GM11168 (cell line): ENCODE results near the gene MIPEP.
"Not testable (repeated sequence)": the region's sequence is repeated elsewhere in the genome, so short reads cannot be mapped to it uniquely, and the experiment has no call there.

Experiments used
- in situ Hi-C: fragments of 300-500 bp; cut with MboI; formaldehyde crosslinking; loops from one replicate; pipeline ENCODE4 v1.12.0; 2022; ENCODE audit warnings: low sequenced_read_pairs; ENCODE audit not compliant: unreplicated experiment

MIPEP gene

DNA sequence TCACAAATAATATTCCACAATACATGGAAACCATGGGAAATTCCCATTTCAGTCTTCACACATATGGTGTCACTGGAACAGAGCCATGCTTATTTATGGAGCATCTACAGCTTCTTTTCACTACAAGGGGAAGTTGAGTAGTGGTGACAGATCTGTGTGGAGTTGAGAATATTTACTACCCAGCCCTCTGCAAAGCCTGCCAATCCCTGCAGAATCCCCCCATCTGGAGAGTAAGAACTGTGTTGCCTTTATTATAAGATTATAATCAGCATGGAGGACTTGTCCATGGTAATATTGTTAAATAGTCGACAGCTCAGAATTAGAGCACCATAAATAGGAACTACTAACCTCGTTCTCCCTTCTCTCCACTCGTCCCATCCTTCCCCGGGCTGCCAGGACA, 4.6 kb upstream of the MIPEP start:
- in situ Hi-C loops = loop anchor here (5.0 kb wide), 1 partner anchor 429 kb away; no protein-coding TSS in a partner anchor

DNA sequence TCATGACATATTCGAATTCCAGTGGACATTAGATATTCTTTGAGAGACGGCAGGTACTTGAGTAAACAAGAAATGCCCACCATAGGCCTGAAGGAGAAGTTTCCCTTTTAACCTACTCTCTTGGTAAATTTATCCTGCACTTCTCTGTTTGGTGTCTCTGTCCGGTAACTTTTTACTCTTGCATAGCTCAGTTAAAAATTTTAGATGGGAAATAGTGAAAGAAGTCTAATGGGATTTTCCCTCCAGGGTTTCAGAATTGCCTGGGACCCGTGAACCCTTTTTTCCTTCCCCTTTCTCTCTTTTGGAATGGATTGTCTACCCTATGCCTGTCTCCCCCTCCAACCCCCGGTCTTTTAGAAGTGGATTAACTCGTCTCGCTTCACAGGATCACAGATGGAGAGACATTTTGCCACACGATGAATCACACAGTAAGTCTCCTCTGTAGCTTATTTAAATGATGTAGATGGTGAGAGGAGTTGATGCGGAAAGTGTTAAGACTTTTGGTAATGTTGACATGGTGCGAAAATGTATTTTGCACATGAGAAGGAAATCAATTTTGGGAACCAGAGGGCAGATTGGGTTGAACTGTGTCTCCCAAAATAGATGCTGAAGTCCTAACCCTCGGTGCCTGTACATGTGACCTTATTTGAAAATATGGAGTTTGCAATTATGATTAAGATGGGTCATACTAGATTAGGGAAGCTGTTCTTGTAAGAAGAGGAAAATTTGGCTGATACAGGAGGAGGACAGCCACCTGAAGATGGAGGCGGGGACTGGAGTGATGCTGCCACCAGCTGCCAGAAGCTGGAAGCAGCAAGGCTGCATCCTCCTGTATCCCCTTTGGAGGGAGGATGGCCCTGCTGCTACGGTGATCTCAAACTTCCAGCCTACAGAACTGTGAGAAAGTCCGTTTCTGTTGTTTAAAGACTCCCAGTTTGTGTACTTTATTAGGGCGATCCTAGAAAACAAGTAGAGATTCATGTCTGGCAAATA, 711 bp upstream of the MIPEP start:
- in situ Hi-C loops = loop anchor here (5.0 kb wide), 1 partner anchor 432 kb away; no protein-coding TSS in a partner anchor

DNA sequence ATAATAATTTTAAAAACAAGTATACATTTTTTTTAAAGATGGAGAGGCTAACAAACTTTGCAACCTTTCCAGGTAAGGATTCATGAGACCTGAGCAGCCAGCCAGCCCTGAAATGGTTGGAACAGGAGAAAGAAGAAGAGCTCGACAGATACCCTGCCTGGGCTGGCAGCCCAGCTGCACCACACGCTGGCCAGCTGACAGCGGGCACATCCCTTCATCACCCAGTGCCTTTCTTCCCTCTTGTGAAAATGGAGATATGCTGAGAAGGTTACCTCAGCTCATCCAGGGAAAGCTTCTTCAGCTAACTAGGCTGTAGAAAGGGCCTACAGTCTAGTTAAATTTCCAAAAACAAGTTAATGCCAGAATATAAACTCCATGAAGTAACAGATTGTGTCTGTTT, 4.8 kb downstream of the MIPEP start:
- in situ Hi-C loops = not testable (repeated sequence)

DNA sequence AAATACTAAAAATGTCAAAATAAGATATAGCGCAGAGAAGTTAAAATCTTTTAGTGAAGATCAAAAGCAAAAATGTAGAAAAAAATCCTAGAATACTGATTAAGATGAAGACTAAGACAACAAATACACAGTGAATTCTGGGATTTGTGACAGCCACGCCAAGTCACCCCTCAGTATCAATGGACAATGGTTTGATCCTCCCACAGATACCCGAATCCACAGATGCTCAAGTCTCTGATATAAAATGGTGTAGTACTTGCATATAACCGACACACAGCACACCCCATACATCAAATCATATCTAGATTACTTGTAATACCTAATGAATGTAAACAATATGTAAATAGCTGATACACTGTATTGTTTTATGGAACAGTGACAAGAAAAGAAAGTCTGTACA, 5.9 kb downstream of the MIPEP start:
- in situ Hi-C loops = no loop called here

DNA sequence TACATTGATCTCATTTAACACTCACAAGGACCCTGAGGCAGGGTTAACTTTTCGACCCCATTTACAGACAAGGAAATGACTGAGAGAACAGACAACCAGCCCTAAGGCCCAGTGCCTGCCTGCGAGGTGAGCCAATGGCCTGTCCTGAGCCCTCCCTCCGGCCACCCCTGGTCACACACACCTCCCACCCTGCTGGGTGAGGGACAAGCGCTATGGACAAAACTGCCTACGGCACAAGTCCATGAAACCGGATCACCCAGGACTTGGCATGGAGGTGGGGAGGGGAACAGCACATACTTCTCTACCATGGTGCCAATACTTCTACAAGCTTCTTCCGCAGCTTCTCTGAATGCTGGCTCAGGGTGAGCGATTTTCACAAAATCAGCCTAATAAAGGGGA, 7.8 kb downstream of the MIPEP start:
- in situ Hi-C loops = not testable (repeated sequence)

DNA sequence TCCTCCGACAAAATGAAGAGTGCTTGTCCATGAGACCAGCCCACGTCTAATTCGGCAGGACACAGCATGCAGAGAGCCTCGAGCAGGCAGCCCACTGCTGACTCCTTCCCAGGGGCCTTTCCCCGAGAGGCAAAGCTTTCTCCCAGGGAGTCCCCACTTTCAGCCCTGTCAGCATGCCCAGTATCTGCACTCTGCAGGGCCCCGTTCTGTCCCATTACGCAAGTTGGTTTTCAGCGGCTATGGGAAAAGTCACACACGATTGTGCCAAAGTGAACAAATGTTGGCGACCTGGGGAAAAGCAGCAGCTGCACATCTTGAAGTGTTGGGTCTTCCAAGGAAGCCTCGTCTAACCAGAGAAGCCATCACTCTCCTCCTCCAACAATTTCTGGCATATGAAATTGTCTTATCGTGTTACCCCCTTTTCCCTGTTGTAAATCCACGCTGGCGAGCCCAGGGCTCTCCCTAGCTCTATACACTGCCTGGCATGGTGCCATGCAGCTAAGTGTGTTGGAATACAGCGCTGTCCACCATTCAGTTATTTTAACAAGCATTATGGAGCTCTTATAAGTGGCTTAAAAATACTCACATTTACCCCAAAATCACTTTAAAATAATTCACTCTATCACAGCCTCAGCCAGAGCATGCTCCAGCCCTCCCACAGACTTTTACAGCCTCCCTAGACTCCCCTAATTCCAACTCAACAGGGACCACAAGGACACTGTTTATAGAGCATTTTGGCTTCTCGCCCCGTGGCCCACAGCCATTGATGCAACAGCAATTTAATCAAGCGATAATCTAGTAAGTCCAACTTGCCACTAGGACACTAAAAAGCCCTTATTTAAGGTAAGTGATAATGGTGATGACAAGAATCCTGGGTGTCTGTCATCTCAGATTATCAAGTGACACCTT, 8.5 kb downstream of the MIPEP start:
- in situ Hi-C loops = not testable (repeated sequence)

DNA sequence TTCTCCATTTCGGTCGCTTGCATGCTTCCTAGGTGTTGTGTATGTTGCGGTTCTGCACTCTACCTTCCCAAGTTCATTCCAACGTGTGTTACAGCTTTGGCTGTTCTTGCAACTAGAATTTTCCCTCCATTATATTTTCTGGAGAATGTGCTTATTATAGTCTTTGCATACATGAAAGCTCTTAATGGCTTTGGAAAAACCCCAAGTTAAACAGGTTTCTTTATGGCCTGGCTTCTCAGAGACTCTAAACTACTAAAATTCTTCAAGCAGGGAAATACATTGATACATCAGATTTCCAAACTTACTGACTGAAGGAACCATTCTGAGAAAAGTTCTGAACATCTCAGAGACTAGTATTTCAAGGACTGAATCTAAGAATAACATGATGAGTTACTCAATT, 11.9 kb downstream of the MIPEP start:
- in situ Hi-C loops = loop anchor here (10.0 kb wide), 1 partner anchor 402 kb away; no protein-coding TSS in a partner anchor

DNA sequence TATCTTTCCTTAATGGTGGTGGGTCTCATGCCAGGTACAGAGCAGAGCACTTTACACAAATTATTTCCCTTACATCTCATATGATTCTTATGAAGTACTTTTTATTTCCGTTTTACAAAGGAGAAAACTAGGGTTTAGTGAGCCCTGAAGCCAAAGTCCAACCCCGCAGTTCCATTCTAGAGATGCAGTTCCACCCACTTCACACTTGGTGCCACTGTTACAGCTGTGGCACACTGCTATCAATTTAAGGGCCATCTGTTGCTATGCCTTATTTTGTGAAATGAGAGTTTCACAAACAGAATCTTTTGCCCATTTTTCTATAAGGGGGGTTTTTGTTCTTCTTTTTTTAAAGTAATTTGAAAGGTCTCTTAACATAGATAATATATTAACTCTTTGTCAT, 12.9 kb downstream of the MIPEP start:
- in situ Hi-C loops = loop anchor here (10.0 kb wide), 1 partner anchor 401 kb away; no protein-coding TSS in a partner anchor

DNA sequence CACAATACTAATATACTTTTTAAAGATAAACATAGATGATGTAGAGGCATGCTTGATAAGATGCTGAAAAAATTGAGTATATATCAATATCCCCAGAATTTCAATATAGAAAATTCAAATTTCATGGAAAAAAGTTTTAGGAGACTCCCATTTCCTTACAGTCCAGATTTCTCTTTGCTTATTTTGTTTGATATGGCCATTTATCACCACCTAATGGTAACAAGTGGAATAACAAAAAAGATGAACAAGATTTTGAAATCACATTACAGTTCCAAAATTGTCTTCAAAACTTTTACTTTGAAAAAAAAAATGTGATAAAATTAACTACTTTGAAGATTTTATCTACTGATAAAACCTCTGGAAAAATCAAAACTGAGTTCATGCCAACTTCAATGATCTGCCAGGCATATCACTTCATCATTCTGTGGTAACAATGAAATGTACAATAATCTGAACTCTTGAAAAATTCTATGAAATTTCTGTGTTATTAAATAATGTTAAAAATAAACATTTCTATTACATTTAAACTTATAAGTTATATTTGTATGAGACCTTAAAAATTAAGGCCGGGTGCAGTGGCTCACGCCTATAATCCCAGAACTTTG, 17.5 kb downstream of the MIPEP start:
- in situ Hi-C loops = loop anchor here (10.0 kb wide), 1 partner anchor 397 kb away; no protein-coding TSS in a partner anchor

DNA sequence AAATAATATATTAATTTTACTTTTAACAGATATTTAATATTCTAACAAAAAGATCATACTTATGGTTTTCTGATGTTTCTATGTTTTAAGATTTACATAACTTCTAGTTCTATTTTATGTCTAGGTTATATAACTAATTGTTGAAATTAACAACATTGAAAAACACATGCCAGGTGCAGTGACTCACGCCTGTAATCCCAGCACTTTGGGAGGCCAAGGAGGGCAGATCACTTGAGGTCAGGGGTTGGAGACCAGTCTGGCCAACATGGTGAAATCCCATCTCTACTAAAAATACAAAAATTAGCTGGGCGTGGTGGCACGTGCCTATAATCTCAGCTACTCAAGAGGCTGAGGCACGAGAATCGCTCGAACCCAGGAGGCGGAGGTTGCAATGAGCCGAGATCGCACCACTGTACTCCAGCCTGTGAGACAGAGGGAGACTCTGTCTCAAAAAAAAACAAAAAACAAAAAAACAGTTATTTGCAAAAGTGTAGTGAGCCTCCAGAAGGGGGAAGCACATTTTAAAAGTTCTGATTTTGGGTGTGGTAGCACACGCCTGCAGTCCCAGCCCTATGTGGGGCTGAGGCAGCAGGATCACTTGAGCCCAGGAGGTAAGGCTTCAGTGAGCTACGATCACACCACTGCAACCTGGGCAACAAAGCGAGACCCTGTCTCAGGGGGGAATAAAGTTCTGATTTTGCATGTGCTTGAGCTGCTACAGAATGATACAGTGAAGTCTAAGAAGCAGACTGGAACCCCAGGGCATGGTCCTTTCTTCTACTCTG, 18.7 kb downstream of the MIPEP start:
- in situ Hi-C loops = loop anchor here (10.0 kb wide), 1 partner anchor 396 kb away; no protein-coding TSS in a partner anchor

DNA sequence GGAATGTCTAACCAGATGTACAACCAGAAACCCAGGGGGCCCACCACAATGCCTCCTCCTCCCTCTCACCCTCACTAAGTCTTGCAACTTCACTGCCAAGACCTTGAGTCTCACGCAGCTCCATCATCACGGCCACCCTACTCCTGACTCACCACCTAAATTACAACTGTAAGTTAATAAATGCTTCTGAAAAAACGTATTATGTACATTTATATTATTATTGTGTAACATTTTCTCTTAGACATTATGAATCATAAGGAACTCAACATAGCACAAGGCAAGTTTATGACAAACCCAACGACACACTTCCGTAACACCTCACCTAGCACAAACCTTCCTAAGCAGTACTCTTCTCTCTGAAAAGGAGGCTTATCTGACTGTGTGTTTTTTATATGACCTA, 20.7 kb downstream of the MIPEP start:
- in situ Hi-C loops = no loop called here

DNA sequence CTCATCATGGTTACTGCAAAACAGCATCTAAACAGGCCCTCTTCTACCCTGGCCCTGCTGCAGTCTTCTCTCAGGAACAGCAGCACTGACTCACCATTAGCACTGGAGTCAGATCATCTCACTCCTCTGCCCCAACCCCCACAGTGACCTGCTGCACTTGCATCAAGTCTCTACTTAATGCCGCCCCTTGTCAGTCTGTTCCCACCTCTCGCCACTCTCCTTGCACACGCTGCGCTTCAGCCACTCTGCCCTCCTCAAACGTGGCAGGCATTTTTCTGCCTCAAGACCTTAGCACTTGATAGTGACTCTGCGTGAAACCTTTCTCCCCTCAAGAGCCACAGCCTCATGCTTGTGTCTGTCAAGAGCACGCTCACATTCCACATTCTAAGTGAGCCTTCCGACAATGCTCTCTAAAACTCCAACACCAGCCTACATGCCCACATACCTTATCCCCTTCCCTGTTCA, 22.1 kb downstream of the MIPEP start:
- in situ Hi-C loops = no loop called here

DNA sequence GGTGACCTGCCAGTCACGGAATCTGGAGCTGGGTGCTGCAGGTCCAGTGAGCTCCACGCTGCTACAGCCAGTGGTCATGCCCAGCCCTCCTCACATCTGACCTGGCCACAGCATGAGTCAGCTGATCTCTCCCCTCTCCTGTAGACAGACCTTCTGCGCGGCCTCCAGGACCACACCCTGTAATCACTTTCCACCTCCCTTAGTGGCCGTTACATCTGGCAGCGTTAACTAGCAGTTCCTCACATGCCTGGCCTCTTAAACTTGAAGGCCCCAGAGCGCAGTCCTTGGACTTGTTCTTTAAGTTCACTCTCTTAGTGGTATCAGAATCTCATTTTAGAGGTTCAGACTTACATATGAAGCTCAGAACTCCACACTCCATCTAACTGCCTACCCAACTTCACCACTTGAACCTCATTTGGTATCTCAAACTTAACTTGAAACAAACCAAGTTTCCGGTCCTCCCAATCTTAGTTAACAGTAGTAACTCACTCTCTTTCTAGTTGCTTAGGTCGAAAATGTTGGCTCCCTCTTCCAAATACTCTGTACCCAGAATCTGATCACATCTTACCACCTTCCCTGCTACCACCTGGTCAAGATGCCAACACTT, 22.7 kb downstream of the MIPEP start:
- in situ Hi-C loops = no loop called here

DNA sequence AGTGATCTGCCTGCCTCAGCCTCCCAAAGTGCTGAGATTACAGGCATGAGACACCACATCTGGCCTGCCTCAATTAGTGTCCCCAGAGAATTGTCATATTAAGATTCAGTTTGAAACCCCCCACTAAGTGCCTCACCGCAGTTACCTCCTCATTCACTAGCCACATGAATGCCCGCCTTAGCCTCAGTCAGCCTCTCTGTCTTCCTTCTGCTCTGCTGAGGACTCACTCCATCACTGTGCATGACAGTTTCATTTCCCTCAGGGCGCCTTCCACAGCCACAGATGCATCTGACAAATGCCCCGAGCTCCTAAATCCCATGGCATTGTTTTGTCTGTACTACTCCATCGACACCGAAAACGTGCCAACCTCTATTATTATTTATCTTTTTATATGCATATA, 23.3 kb downstream of the MIPEP start:
- in situ Hi-C loops = no loop called here

DNA sequence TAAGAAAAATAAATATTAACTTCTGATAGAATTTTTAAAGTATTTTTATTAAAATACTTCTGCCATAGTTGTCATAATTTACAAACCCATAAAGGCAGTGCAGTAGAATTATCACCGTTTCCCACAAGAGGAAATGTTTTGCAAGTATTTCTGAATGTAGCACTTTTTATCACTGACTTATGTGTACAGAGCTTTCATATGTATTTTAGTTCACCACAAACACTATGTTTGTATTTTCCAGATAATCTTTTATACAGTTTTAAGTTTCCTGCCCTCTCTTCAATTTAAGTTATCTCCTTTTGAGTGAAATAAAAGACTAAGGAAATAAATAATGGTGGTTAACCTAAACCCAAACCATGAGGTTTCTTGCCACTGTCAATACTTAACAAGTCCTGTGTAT, 24.2 kb downstream of the MIPEP start:
- in situ Hi-C loops = no loop called here

DNA sequence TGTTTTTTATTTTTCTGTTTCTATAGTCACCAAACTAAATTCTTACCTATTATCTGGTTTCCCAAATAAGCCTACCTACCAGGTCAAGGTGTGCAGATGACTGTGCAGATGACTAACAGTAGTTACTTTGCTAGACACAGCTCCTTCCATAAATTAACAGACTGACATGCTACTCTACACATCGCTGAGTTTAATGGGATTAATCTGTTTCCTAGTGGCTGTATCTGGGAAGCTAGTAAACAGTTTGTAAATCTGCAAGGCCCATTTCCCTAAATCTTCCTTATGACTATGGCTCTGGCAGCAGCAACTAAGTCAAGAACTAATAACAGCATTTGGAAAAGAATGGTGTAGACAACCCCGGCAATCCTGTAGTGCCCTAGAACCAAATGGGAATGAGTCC, 27.9 kb downstream of the MIPEP start:
- in situ Hi-C loops = no loop called here

DNA sequence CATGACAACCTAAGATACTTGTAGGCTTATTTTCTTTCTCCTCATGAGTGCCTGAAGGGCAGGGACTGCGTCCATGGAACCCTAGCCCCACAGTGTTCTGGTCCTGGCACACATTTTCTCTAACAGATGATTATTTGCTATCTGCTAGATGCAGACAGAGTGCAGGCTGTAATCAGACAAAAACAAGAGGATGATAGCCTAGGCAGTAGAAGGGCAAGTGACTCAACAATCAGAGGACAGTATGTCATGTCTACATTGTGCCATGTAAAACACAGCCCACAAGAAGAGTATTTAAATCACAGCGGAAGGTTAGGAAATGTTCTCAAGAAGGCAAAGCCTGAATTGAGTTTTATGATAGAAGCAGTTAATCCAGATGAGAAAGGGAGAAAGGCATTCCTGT, 29.3 kb downstream of the MIPEP start:
- in situ Hi-C loops = no loop called here

DNA sequence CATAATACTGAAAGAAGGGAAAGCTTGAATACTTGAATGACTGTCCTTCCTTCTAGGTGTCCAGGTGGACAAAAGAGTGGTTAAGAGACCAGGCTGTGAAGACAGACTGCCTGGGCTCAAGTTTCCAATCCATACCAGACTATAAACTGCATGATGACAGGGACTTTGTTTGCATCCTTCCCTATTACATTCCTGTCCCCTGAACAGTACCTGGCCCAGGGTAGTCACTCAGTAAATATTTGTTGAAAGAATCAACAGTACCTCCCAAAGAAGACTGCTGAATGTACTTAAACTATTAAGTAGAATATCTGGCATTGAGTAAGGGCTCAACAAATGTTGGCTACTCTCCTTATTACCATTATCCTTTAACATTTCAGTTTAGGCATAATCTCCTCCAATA, 29.7 kb downstream of the MIPEP start:
- in situ Hi-C loops = no loop called here

DNA sequence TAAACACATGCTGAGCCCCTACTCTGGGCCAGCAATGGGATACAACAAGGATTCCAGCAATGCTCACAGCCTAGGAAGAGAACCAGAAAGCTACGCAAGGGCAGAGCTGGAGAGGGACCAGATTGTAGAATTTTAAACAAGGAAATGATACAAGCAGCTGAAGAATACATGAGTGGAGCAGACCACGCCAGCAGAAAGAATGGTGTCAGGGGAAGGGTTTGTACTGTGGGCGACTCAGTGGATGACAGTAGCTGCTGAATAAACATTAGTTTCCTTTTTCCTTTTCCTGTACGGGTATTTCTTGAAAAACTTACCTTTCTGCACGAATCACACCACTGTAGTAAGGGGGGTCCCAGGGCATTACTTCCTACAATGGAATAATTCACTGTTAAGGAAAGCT, 30.7 kb downstream of the MIPEP start:
- in situ Hi-C loops = no loop called here
